Measurements from ENCODE around the gene VPREB1. TPM values are rescaled to one million over a fixed set of nuclear protein-coding genes. Genes with fewer than 3 reads are reported as not detected.
"Not testable (repeated sequence)": the region's sequence is repeated elsewhere in the genome, so short reads cannot be mapped to it uniquely, and the experiment has no call there.

Gene VPREB1
- total RNA-seq, 1 donor from 2014 or later = not detected

DNA sequence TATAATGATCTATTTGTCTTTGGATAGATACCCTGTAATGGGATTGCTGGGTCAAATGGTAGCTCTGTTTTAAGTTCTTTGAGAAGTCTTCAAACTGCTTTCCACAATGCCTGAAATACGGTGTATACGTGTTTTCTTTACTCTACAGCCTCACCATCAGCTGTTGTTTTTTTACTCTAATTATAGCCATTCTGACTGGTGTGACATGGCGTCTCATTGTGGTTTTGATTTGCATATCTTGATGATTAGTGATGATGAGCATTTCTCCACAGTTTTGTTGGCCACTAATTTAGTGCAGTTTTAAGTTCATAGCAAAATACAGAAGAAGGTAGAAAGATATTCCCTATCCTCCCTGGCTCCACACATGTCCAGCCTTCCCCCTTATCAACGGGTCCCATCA, 26.3 kb upstream of the VPREB1 start:
- TF ChIP-seq, protein P1, sequence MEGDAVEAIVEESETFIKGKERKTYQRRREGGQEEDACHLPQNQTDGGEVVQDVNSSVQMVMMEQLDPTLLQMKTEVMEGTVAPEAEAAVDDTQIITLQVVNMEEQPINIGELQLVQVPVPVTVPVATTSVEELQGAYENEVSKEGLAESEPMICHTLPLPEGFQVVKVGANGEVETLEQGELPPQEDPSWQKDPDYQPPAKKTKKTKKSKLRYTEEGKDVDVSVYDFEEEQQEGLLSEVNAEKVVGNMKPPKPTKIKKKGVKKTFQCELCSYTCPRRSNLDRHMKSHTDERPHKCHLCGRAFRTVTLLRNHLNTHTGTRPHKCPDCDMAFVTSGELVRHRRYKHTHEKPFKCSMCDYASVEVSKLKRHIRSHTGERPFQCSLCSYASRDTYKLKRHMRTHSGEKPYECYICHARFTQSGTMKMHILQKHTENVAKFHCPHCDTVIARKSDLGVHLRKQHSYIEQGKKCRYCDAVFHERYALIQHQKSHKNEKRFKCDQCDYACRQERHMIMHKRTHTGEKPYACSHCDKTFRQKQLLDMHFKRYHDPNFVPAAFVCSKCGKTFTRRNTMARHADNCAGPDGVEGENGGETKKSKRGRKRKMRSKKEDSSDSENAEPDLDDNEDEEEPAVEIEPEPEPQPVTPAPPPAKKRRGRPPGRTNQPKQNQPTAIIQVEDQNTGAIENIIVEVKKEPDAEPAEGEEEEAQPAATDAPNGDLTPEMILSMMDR (IDR thresholded peaks at IDR 0.05) = no peak
- intact Hi-C loops (cut with DNase I) = no loop called here
- Histone ChIP-seq H3K27ac (no peak overlapping the region), H3K36me3 (no peaks in the 10 kb centered on the region), H3K4me1 (no peaks in the 10 kb centered on the region), H3K27me3 (no peaks in the 10 kb centered on the region), H3K9me3 (no peaks in the 10 kb centered on the region), H3K4me3 (no peak overlapping the region)
- ATAC-seq (no peak), DNase-seq (no peak)

DNA sequence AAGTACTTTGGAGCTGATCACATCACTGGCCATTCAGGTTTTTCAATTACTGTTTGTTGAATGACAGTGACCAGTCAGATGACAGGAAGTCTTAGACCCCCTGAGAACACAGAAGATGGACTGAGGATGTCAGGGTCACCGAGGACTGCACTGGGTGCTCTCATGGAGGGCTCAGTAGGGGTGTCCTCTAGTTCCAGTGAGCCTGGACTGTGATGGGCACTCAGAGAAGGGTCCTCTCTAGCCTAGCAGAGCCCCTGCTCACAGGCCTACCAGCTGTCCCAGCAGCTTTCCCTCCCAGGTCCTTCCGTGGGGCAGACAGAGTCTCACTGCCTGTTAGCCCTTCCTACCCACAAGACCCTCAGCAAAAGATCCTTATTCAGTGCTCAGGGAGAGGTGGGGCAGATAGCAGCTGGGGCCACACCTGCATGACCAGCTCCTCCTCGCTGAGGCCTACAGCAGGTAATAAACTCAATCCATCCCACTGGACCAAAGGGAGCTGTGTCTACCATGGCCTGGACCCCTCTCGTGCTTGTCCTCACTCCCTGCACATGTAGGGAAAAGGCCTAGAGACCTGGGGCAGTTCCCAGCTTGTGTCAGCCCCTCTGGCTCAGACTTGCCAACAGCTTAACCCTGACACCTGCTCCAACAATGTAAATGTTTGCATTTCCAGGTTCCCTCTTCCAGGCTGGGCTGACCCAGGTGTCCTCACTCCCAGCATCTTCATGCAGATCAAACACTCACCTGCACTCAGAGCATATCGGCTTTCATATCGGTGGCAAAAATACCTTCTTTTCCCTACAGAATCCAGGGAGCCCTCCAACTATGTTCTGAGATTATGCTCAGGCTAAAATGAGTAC, 25.2 kb upstream of the VPREB1 start:
- ATAC-seq (no peak), DNase-seq (no peak)
- H3K9me3 ChIP-seq = no peaks in the 10 kb centered on the region
- TF ChIP-seq, protein P1 (IDR thresholded peaks at IDR 0.05) = no peak
- H3K27ac ChIP-seq = no peak overlapping the region
- no peaks in the 10 kb centered on the region for H3K4me1 ChIP-seq
- intact Hi-C loops (cut with DNase I) = no loop called here
- H3K27me3 ChIP-seq = no peaks in the 10 kb centered on the region
- H3K36me3 ChIP-seq = no peaks in the 10 kb centered on the region
- no peak overlapping the region for H3K4me3 ChIP-seq

DNA sequence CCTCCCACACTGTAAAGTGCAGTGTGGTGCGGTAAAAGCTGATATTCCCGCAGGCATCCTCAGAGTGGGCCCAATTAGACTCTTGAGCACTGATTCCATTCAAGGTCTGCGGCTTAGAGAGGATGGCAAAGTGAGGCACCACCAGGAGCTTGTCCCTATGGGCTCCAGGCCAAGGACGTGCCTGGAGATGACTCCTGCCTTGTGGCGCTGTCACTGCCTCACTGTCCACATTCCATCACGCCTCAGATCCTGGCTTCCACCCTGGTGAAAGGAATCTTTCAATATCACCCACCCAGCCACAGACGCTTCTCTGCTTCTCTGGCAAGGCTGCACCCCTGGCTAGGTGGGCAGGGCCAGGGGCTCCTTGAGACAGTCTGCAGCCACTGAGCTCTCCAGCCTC, 23.5 kb upstream of the VPREB1 start:
- ATAC-seq; H3K36me3 ChIP-seq; H3K4me3 ChIP-seq; H3K4me1 ChIP-seq; H3K27me3 ChIP-seq; H3K27ac ChIP-seq; H3K9me3 ChIP-seq; DNase-seq; intact Hi-C loops (cut with DNase I): not testable (repeated sequence)

DNA sequence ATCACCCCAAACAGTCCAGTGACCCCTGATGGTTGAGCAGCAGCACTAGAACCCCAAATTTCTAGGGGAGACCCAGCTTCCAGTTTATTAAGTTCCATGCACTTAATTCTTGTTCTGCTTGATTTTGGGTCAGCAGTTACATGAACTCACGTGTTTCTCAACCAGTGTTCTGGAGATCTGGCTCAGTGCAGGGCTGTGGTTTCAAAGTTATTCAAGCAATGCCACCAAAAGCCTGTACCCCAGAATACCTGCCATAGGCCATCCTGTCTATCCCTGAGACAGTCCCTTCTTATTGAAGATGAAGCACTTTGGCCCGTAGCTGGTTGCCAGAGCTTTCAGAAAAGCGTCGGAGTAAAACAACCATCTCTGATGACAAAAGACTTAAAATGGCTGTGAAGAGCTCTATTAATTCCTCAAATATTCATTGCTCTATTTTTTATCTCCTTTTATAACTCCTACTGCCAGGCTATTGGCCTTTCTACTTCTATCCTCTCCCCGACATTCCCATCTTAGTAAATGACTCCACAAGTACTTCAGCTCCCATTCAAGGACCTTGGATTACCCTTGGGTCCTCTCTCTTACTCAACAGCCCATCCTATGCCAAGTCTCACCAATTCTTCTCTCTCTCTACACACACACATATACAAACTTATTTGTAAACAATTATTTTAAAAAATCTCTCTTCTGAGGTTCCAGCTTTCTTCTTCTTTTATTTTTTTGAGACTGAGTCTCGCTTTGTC, 18.0 kb upstream of the VPREB1 start:
- no peaks in the 10 kb centered on the region for H3K36me3 ChIP-seq
- H3K4me3 ChIP-seq = no peak overlapping the region
- no peaks in the 10 kb centered on the region for H3K9me3 ChIP-seq
- H3K27ac ChIP-seq = no peak overlapping the region
- peaks cover 7% of the 10 kb centered on the region for H3K27me3 ChIP-seq
- DNase-seq (no peak), ATAC-seq (no peak)
- TF ChIP-seq, protein P1 (IDR thresholded peaks at IDR 0.05) = no peak
- H3K4me1 ChIP-seq = no peaks in the 10 kb centered on the region
- intact Hi-C loops (cut with DNase I) = no loop called here

DNA sequence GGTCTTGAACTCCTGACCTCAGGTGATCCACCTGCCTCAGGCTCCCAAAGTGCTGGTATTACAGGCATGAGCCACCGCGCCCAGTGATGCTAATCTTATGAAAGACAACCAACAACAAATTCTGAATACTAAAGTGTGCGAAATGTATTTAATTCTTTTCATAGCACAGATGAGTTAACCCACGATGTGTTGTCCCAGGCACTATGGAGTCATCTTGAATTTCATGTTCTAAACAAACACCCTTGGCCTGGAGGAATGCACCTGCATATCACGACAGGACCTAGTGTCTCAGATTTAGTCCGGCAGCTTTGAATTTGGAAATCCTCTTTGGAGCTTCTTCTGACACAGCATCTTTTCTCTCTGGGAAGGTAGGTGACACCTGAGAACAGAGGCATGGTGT, 16.2 kb upstream of the VPREB1 start:
- H3K27ac ChIP-seq = no peak overlapping the region
- H3K4me1 ChIP-seq = no peaks in the 10 kb centered on the region
- H3K36me3 ChIP-seq = no peaks in the 10 kb centered on the region
- H3K4me3 ChIP-seq = no peak overlapping the region
- no peaks in the 10 kb centered on the region for H3K9me3 ChIP-seq
- TF ChIP-seq, protein P1 (IDR thresholded peaks at IDR 0.05) = no peak
- intact Hi-C loops (cut with DNase I) = no loop called here
- DNase-seq (no peak), ATAC-seq (no peak)
- H3K27me3 ChIP-seq = peaks cover 7% of the 10 kb centered on the region

DNA sequence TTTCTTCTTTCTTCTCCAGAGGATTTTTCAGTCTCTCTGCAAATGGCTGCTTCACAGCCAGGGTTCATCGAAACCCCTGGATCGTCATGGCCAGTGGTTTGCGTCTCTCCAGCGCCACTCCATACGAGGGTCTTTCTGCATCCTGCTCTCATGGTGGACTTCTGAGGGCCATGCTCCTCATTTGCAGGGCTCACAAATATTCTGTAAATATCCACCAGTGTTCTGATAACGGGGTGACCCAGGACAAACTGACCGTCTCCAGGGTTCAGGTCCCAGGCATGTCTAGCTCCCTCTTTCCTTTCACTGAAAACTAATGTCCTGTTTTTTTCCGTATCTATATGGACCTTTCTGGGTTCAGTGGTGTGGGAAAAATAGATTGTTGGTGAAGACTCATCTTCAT, 15.7 kb upstream of the VPREB1 start:
- TF ChIP-seq, protein P1 (IDR thresholded peaks at IDR 0.05) = no peak
- H3K4me1 ChIP-seq = no peaks in the 10 kb centered on the region
- H3K9me3 ChIP-seq = no peaks in the 10 kb centered on the region
- no peaks in the 10 kb centered on the region for H3K36me3 ChIP-seq
- no peak overlapping the region for H3K27ac ChIP-seq
- no peak for DNase-seq
- H3K4me3 ChIP-seq = no peak overlapping the region
- intact Hi-C loops (cut with DNase I) = no loop called here
- ATAC-seq = no peak
- peaks cover 7% of the 10 kb centered on the region for H3K27me3 ChIP-seq

Data from upper lobe of right lung (tissue), 1 donor.